Measurements from ENCODE around the gene NAPA.

DNA sequence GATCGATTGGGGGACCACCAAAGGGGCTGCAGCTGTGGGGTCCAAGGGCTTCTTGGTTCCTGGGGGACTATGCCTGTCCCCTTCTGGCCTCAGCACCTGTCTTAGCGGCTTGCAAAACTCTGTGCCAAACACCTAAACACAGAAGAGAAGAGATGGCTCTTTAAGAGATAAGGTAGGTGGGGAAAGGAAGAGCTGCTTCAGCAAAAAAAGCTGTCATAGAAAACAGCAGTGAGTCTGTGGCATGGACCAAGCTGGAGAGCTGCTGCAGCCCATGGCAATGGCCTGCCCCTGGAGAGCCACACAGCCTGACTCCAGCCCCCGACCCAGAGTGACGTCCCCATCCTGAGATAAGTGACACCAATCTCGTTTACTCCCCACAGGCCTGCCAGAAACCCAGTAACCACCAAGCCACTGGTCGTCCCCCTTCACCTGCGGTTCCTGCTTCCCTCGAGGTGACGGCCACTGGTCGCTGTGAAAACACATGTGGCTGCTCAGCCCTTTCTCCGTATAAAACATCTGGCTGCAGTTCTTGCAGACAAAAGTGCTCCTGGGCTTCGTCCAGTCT is 25.0 kb upstream of the NAPA start:
- TF ChIP-seq GATA2 (IDR thresholded peaks at IDR 0.05; ENCODE audit: low read depth, low read length) (no peak), GATA3 (IDR thresholded peaks at IDR 0.05; ENCODE audit: low read depth, low read length) (no peak)
